Keratinocyte (primary cell): ENCODE measurements around the gene THEM4. TPM values are rescaled to one million over a fixed set of nuclear protein-coding genes. Genes with fewer than 3 reads are reported as not detected.
A peak's percentile ranks its signal among the peaks of the same experiment; 100 is the strongest.
"Not testable (repeated sequence)": the region's sequence is repeated elsewhere in the genome, so short reads cannot be mapped to it uniquely, and the experiment has no call there.

Experiments used
- DNase-seq: peaks from one replicate; pipeline ENCODE4 v3.0.0-alpha.2; 2011; ENCODE audit warnings: low read depth, missing footprints, low spot score
- FAIRE-seq: peaks from 2 replicates; lab custom pipeline; 2011; peaks lifted over from hg19 to GRCh38; lab: Jason Lieb, UNC
- H2AFZ ChIP-seq: 2 replicates; pipeline ENCODE4 v1.6.0; 2012; ENCODE audit warnings: low read length, control low read depth, inconsistent platforms; ENCODE audit not compliant: control insufficient read depth
- H3K27ac ChIP-seq: 2 replicates; pipeline ENCODE4 v1.5.1; 2011; ENCODE audit warnings: low read length; ENCODE audit not compliant: control insufficient read depth, insufficient read depth
- H3K27me3 ChIP-seq: 3 replicates; pipeline ENCODE4 v1.6.0; 2011; ENCODE audit warnings: low read length; ENCODE audit not compliant: control insufficient read depth, insufficient read depth; ENCODE audit errors: extremely low read depth
- H3K36me3 ChIP-seq, 2 experiments: 2 replicates in 1 of 2; 3 replicates in 1 of 2; pipeline ENCODE4 v1.5.1; 2011; ENCODE audit warnings: low read length in 2 of 2, mild to moderate bottlenecking in 1 of 2; ENCODE audit not compliant: control insufficient read depth in 2 of 2, insufficient read depth in 2 of 2; ENCODE audit errors: extremely low read depth in 1 of 2
- H3K4me1 ChIP-seq: 3 replicates; pipeline ENCODE4 v1.5.1; 2011; ENCODE audit warnings: low read length; ENCODE audit not compliant: control insufficient read depth, insufficient read depth; ENCODE audit errors: extremely low read depth
- H3K4me2 ChIP-seq: 3 replicates; pipeline ENCODE4 v1.6.0; 2011; ENCODE audit warnings: low read depth, low read length; ENCODE audit not compliant: control insufficient read depth, insufficient read depth; ENCODE audit errors: extremely low read depth
- H3K4me3 ChIP-seq, 3 experiments: fragments of 200-600 bp in 1 of 3; sonication (generic) in 1 of 3; 2 replicates in 2 of 3; 3 replicates in 1 of 3; pipeline ENCODE4 v1.5.1; 2011 to 2016; ENCODE audit warnings: low read length in 3 of 3, mild to moderate bottlenecking in 3 of 3, control low read depth in 2 of 3, inconsistent platforms in 1 of 3, low read depth in 1 of 3, mixed read lengths in 1 of 3, mixed run types in 1 of 3, moderate library complexity in 1 of 3; ENCODE audit not compliant: control insufficient read depth in 2 of 3, insufficient read depth in 2 of 3; ENCODE audit errors: extremely low read depth in 1 of 3
- H3K79me2 ChIP-seq: 2 replicates; pipeline ENCODE4 v1.6.0; 2012; ENCODE audit warnings: low read length; ENCODE audit not compliant: control insufficient read depth, insufficient read depth
- H3K9ac ChIP-seq: 3 replicates; pipeline ENCODE4 v1.6.0; 2011; ENCODE audit warnings: low read length; ENCODE audit not compliant: control insufficient read depth, insufficient read depth; ENCODE audit errors: extremely low read depth
- H3K9me1 ChIP-seq: 3 replicates; pipeline ENCODE4 v1.6.0; 2011; ENCODE audit warnings: low read length; ENCODE audit not compliant: control insufficient read depth, insufficient read depth; ENCODE audit errors: extremely low read depth
- H3K9me3 ChIP-seq: 2 replicates; pipeline ENCODE4 v1.5.1; 2012; ENCODE audit warnings: low read depth, low read length; ENCODE audit not compliant: control insufficient read depth
- H4K20me1 ChIP-seq: 3 replicates; pipeline ENCODE4 v1.6.0; 2011; ENCODE audit warnings: low read length; ENCODE audit not compliant: control insufficient read depth, insufficient read depth; ENCODE audit errors: extremely low read depth
- CTCF ChIP-seq, 3 experiments: IDR thresholded peaks in 1 of 3; conservative IDR thresholded peaks in 1 of 3; optimal IDR thresholded peaks in 1 of 3; 2 replicates in 2 of 3; 3 replicates in 1 of 3; pipeline versions ENCODE3 to v1.5.1; 2011; ENCODE audit warnings: low read length in 3 of 3, mild to moderate bottlenecking in 3 of 3, moderate library complexity in 2 of 3, control low read depth in 1 of 3, inconsistent platforms in 1 of 3; ENCODE audit not compliant: insufficient read depth in 2 of 3; ENCODE audit errors: extremely low read depth in 1 of 3
- EZH2 ChIP-seq: IDR thresholded peaks from one replicate; pipeline ENCODE4 v1.6.1; 2012; ENCODE audit warnings: inconsistent platforms, mild to moderate bottlenecking, low read length, moderate library complexity
- dilution Hi-C: fragments of 300-500 bp; cut with MboI; formaldehyde crosslinking; loops from one replicate; pipeline ENCODE4 v1.7.0; 2020; ENCODE audit warnings: low sequenced_read_pairs; ENCODE audit not compliant: extremely low pct_ligation_motif_present
- polyA plus RNA-seq, 5 experiments: library from polyadenylated mRNA; depleted of rRNA in 3 of 5; stranded (reverse) in 3 of 5; stranded (forward) in 1 of 5; unstranded in 1 of 5; fragments of >200 nt; gene quantifications; 1 replicate in 1 of 5; 2 replicates in 3 of 5; 3 replicates in 1 of 5; pipeline versions ENCODE4 v1.2.1 to v1.2.3, GENCODE V29; 2011 to 2012; ENCODE audit warnings: missing spikeins in 2 of 5, low read depth in 1 of 5, low replicate concordance in 1 of 5

Gene THEM4
- polyA plus RNA-seq, 1 donor (not counting 4 experiments of a cell fraction or from before 2014, with no cell fraction given) = 23.3 TPM

GRCh38 chr1:151881479-151881878 is 27.8 kb downstream of the THEM4 start:
- Histone ChIP-seq H4K20me1 (no peaks in the 10 kb centered on the region), H3K27me3 (no peaks in the 10 kb centered on the region), H3K4me3 (no peak overlapping the region), H3K9ac (no peak overlapping the region), H3K79me2 (no peaks in the 10 kb centered on the region), H3K4me2 (no peak overlapping the region), H3K27ac (no peak overlapping the region), H2AFZ (no peak overlapping the region), H3K9me3 (no peaks in the 10 kb centered on the region), H3K9me1 (no peaks in the 10 kb centered on the region), H3K36me3 (no peaks in the 10 kb centered on the region), H3K4me1 (peaks cover 13% of the 10 kb centered on the region)
- dilution Hi-C loops = no loop called here
- peak; percentile 5 for FAIRE-seq
- DNase-seq = no peak
- TF ChIP-seq EZH2 = no peak
- TF ChIP-seq CTCF (optimal IDR thresholded peaks at IDR 0.05 in 1 of 3, IDR thresholded peaks at IDR 0.05 in 1 of 3, conservative IDR thresholded peaks at IDR 0.05 in 1 of 3; ENCODE audit: extremely low read depth in 1 of 3, insufficient read depth in 2 of 3, low read length in 3 of 3) = no peak

- H3K27ac ChIP-seq = no peak overlapping the region
- dilution Hi-C loops = no loop called here
- DNase-seq (no peak), FAIRE-seq (no peak)
- no peak overlapping the region for H3K4me2 ChIP-seq
- no peaks in the 10 kb centered on the region for H3K79me2 ChIP-seq
- no peaks in the 10 kb centered on the region for H3K9me1 ChIP-seq
- H3K36me3 ChIP-seq = peaks cover 3% of the 10 kb centered on the region in 2 experiments
- H3K9me3 ChIP-seq = no peaks in the 10 kb centered on the region
- H3K27me3 ChIP-seq = no peaks in the 10 kb centered on the region
- H3K4me3 ChIP-seq = no peak overlapping the region
- TF ChIP-seq CTCF (optimal IDR thresholded peaks at IDR 0.05 in 1 of 3, IDR thresholded peaks at IDR 0.05 in 1 of 3, conservative IDR thresholded peaks at IDR 0.05 in 1 of 3; ENCODE audit: extremely low read depth in 1 of 3, insufficient read depth in 2 of 3, low read length in 3 of 3) (no peak), EZH2 (no peak)
- H4K20me1 ChIP-seq = no peaks in the 10 kb centered on the region
- H2AFZ ChIP-seq = no peak overlapping the region
- H3K4me1 ChIP-seq = no peaks in the 10 kb centered on the region
- no peak overlapping the region for H3K9ac ChIP-seq
Observed at GRCh38 chr1:151875419-151876097, 33.8 kb downstream of the THEM4 start.

- H3K9ac ChIP-seq, H3K4me1 ChIP-seq, H3K27ac ChIP-seq, dilution Hi-C loops, FAIRE-seq, H3K9me3 ChIP-seq, H4K20me1 ChIP-seq, H3K36me3 ChIP-seq, H3K4me2 ChIP-seq, DNase-seq, H2AFZ ChIP-seq, H3K27me3 ChIP-seq, H3K79me2 ChIP-seq, H3K9me1 ChIP-seq, H3K4me3 ChIP-seq: not testable (repeated sequence)
Observed at GRCh38 chr1:151872776-151873175, 36.5 kb downstream of the THEM4 start.
